ENCODE measurements around the gene PIGU. TPM values are rescaled to one million over a fixed set of nuclear protein-coding genes. Genes with fewer than 3 reads are reported as not detected.

PIGU gene
- total and polyA plus RNA-seq, 2 of the 13 experiments (the other 11 are each of a cell fraction or from before 2014, with no cell fraction given): 45.5 to 231 TPM

GRCh38 chr20:34579191-34579978 lies 97.5 kb downstream of the PIGU start (continued):
- no peak for TF ChIP-seq ZNF407 (CRISPR knock-in tag; IDR thresholded peaks at IDR 0.05; ENCODE audit: not compliant biosample characterization)
- TF ChIP-seq LRRFIP1 (CRISPR knock-in tag; conservative IDR thresholded peaks at IDR 0.05): no peak
- TF ChIP-seq TCF7L2 (IDR thresholded peaks at IDR 0.05; ENCODE audit: low read depth, low read length): no peak
- no peak for TF ChIP-seq BORCS8-MEF2B (CRISPR knock-in tag; IDR thresholded peaks at IDR 0.05)
- TF ChIP-seq MEF2D (CRISPR knock-in tag; IDR thresholded peaks at IDR 0.05): no peak
- TF ChIP-seq ZNF496 (CRISPR knock-in tag; IDR thresholded peaks at IDR 0.05; ENCODE audit: insufficient replicate concordance): no peak
- no peak for TF ChIP-seq ZNF143 (CRISPR knock-in tag; IDR thresholded peaks at IDR 0.05)
- no peak for TF ChIP-seq NR2F2 (IDR thresholded peaks at IDR 0.05; ENCODE audit: borderline replicate concordance, low read depth)
- no peak for TF ChIP-seq ERF (CRISPR knock-in tag; IDR thresholded peaks at IDR 0.05)
- TF ChIP-seq KDM6A (CRISPR knock-in tag; IDR thresholded peaks at IDR 0.05; ENCODE audit: low read depth): no peak
- no peak for TF ChIP-seq ZNF740 (CRISPR knock-in tag; IDR thresholded peaks at IDR 0.05)
- no peak for TF ChIP-seq NFE2L1 (CRISPR knock-in tag; IDR thresholded peaks at IDR 0.05; ENCODE audit: borderline replicate concordance)
- TF ChIP-seq SP4 (CRISPR knock-in tag; IDR thresholded peaks at IDR 0.05): no peak
- peak; percentile 22 for TF ChIP-seq RBM22 (optimal IDR thresholded peaks at IDR 0.05; ENCODE audit: low read length)
- no peak for TF ChIP-seq ZNF234 (CRISPR knock-in tag; conservative IDR thresholded peaks at IDR 0.05)
- no peak for TF ChIP-seq SRSF4 (IDR thresholded peaks at IDR 0.05; ENCODE audit: low read depth, low read length, poor library complexity, severe bottlenecking)
- TF ChIP-seq ZNF672 (CRISPR knock-in tag; IDR thresholded peaks at IDR 0.05): no peak
- no peak for TF ChIP-seq EP300 (IDR thresholded peaks at IDR 0.05; ENCODE audit: low read depth in 2 of 2, low read length in 2 of 2)
- TF ChIP-seq EP300 (CRISPR knock-in tag; IDR thresholded peaks at IDR 0.05; ENCODE audit: borderline replicate concordance): no peak
- TF ChIP-seq ARHGAP35 (CRISPR knock-in tag; IDR thresholded peaks at IDR 0.05; ENCODE audit: borderline replicate concordance): no peak
